ENCODE results near the gene CST7. TPM values are rescaled to one million over a fixed set of nuclear protein-coding genes. Genes with fewer than 3 reads are reported as not detected.
"Not testable (repeated sequence)": the region's sequence is repeated elsewhere in the genome, so short reads cannot be mapped to it uniquely, and the experiment has no call there.

CST7 gene
- total RNA-seq, 1 donor from 2014 or later = not detected

DNA sequence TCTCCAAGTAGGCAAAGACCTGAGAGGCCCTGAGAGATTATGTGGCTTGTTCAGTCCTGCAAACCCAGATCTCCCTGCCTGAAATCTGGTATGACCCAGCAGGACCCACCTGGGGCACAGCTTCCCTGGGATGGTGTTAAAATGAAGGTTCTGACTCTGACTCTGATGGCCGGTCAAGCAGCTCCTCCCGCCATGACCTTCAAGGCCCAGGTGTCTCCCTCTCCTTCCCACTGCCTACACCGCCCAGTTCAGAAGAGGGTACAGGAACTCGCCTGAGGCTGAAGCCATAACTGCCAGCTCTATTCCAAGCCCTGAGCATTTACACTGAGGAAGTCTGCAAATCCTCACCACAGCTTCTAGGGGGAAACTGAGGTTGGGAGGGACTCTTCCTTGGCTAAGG, 5.9 kb upstream of the CST7 start:
- Mint-ChIP-seq H3K9me3 (peaks cover 22% of the 10 kb centered on the region), H3K27me3 (ENCODE audit: low read depth) (peaks cover 12% of the 10 kb centered on the region), H3K4me3 (no peak overlapping the region), H3K4me1 (no peaks in the 10 kb centered on the region), H3K36me3 (ENCODE audit: low read depth) (peaks cover 8% of the 10 kb centered on the region), H3K27ac (ENCODE audit: unreplicated experiment) (no peak overlapping the region)
- TF ChIP-seq, protein P1, sequence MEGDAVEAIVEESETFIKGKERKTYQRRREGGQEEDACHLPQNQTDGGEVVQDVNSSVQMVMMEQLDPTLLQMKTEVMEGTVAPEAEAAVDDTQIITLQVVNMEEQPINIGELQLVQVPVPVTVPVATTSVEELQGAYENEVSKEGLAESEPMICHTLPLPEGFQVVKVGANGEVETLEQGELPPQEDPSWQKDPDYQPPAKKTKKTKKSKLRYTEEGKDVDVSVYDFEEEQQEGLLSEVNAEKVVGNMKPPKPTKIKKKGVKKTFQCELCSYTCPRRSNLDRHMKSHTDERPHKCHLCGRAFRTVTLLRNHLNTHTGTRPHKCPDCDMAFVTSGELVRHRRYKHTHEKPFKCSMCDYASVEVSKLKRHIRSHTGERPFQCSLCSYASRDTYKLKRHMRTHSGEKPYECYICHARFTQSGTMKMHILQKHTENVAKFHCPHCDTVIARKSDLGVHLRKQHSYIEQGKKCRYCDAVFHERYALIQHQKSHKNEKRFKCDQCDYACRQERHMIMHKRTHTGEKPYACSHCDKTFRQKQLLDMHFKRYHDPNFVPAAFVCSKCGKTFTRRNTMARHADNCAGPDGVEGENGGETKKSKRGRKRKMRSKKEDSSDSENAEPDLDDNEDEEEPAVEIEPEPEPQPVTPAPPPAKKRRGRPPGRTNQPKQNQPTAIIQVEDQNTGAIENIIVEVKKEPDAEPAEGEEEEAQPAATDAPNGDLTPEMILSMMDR (conservative IDR thresholded peaks at IDR 0.05) = no peak
- DNase-seq (ENCODE audit: low read depth, low spot score) = no peak

DNA sequence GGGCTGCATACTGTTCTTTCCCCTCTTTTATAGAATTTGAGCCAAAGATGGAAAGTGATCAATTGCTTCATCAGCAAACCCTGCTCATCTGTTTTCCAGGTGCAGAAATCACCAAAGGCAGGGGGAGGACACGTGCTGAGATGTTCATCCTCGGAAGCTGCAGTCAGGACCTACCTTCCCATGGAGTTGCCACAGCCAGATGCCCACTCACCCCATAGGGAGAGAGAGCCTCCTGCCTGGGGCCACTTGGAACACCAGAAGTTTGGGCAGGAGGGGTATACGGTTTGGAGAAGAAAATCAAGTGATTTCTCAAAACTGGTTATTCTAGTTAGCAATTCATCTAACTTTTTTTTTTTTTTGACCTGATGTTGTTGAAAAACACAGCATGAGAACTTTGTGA, 5.3 kb upstream of the CST7 start:
- TF ChIP-seq, protein P1 (conservative IDR thresholded peaks at IDR 0.05) = no peak
- Mint-ChIP-seq H3K4me3 (no peak overlapping the region), H3K27ac (ENCODE audit: unreplicated experiment) (no peak overlapping the region), H3K4me1 (no peaks in the 10 kb centered on the region), H3K27me3 (ENCODE audit: low read depth) (peaks cover 15% of the 10 kb centered on the region), H3K9me3 (peaks cover 22% of the 10 kb centered on the region), H3K36me3 (ENCODE audit: low read depth) (peaks cover 8% of the 10 kb centered on the region)
- DNase-seq (ENCODE audit: low read depth, low spot score) = no peak

DNA sequence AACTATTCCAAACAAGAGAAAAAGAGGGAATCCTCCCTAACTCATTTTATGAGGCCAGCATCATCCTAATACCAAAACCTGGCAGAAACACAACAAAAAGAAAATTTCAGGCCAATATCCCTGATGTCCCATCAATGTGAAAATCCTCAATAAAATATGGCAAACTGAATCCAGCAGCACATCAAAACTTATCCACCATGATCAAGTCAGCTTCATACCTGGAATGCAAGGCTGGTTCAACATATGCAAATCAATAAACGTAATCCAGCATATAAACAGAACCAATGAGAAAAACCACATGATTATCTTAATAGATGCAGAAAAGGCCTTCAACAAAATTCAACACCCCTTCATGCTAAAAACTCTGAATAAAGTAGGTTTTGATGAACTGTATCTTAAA, 2.7 kb upstream of the CST7 start:
- peaks cover 15% of the 10 kb centered on the region for H3K27me3 Mint-ChIP-seq (ENCODE audit: low read depth)
- not testable (repeated sequence) for H3K36me3 Mint-ChIP-seq (ENCODE audit: low read depth); H3K4me3 Mint-ChIP-seq; H3K27ac Mint-ChIP-seq (ENCODE audit: unreplicated experiment); H3K4me1 Mint-ChIP-seq; DNase-seq (ENCODE audit: low read depth, low spot score)
- peaks cover 16% of the 10 kb centered on the region for H3K9me3 Mint-ChIP-seq

DNA sequence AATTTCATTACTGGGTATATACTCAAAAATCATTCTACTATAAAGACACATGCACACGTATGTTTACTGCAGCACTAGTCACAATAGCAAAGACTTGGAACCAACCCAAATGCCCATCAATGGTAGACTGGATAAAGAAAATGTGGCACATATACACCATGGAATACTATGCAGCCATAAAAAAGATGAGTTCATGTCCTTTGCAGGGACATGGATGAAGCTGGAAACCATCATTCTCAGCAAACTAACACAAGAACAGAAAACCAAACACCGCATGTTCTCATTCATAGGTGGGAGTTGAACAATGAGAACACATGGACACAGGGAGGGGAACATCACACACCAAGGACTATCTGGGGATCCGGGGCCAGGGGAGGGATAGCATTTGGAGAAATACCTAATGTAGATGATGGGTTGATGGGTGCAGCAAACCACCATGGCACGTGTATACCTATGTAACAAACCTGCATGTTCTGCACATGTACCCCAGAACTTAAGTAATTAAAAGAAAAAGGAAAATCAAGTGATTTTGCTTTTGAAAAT, 602 bp upstream of the CST7 start:
- not testable (repeated sequence) for H3K4me3 Mint-ChIP-seq; H3K4me1 Mint-ChIP-seq; H3K36me3 Mint-ChIP-seq (ENCODE audit: low read depth); DNase-seq (ENCODE audit: low read depth, low spot score); H3K27ac Mint-ChIP-seq (ENCODE audit: unreplicated experiment)
- Mint-ChIP-seq H3K27me3 (ENCODE audit: low read depth) (peaks cover 15% of the 10 kb centered on the region), H3K9me3 (peaks cover 14% of the 10 kb centered on the region)

DNA sequence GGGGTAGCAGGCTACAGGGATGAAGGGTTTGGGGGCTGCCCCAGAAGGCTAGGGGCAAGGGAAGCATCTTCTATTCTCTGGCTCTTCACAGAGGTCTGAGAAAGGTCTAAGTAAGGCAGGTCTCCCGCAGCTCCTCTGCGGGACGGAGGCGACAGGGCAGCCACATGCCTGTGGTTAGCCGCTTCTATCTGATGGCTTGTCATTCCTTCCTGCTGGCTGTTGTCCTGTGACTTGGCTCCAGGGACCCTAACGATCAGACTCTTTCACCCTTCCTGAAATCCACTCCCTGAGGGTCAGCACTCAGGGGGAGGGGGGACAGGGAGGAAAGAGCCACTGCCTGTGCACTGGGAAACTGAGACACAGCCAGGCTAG, 673 bp downstream of the CST7 start:
- Mint-ChIP-seq H3K27me3 (ENCODE audit: low read depth) (peaks cover 15% of the 10 kb centered on the region), H3K4me3 (no peak overlapping the region), H3K27ac (ENCODE audit: unreplicated experiment) (no peak overlapping the region), H3K9me3 (peaks cover 14% of the 10 kb centered on the region), H3K4me1 (no peaks in the 10 kb centered on the region), H3K36me3 (ENCODE audit: low read depth) (peaks cover 6% of the 10 kb centered on the region)
- DNase-seq (ENCODE audit: low read depth, low spot score) = no peak
- TF ChIP-seq, protein P1 (conservative IDR thresholded peaks at IDR 0.05) = no peak

DNA sequence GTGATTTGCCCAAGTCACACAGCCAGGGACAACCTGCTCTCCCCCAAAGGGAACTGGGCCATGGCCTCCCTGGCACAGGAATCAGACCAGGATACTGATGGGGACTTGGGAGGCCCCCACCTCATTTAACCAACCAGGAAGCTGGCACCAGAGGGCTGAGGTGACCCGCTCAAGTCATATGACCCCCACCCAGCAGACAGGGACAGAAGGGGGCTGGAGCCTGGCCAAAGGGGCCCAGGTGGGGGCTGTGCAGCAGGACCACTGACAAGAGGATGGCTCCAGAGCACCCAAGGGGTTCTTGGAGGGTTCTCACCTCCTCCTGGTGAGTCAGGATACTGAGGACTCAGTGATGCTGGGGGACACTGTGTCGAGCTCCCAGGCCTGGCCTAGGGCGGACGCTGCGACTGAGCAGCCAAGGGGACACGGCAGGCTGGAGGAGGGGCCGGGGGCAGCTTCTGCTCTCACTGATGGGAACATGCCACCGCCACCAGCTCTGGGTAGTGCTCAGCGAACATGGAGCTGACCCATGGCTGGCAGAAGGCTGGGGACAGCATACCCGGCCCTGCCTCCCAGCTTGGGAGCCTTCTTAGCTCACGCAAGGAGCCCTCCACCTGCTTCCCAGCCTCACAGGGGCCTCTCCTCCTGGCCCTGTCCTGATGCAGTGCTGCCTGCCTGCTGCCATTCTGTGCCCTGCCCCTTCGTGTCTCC, 1.2 kb downstream of the CST7 start:
- DNase-seq (ENCODE audit: low read depth, low spot score) = no peak
- TF ChIP-seq, protein P1 (conservative IDR thresholded peaks at IDR 0.05) = no peak
- H3K36me3 Mint-ChIP-seq (ENCODE audit: low read depth) = peaks cover 6% of the 10 kb centered on the region
- H3K4me1 Mint-ChIP-seq = no peaks in the 10 kb centered on the region
- H3K4me3 Mint-ChIP-seq = no peak overlapping the region
- peaks cover 14% of the 10 kb centered on the region for H3K9me3 Mint-ChIP-seq
- no peak overlapping the region for H3K27ac Mint-ChIP-seq (ENCODE audit: unreplicated experiment)
- peaks cover 15% of the 10 kb centered on the region for H3K27me3 Mint-ChIP-seq (ENCODE audit: low read depth)
